ENCODE measurements around the gene GIMAP8. TPM values are rescaled to one million over a fixed set of nuclear protein-coding genes. Genes with fewer than 3 reads are reported as not detected.

GIMAP8 gene
- total RNA-seq, 1 experiment from 2014 or later = not detected

- H3K4me1 Mint-ChIP-seq = 0 out of 4 replicates have a peak, but pooled peaks cover 0 to 2% of the 10 kb centered on the region in 2 experiments
- Histone ChIP-seq H3K79me1 (ENCODE audit: insufficient read depth, low read depth, low read length, poor library complexity, severe bottlenecking) (no peaks in the 10 kb centered on the region), H3K23ac (ENCODE audit: insufficient read length, low read depth, low read length) (no peak overlapping the region), H3K56ac (ENCODE audit: insufficient read length, low read depth, low read length) (no peak overlapping the region), H3K4me1 (ENCODE audit: insufficient read depth, low read length) (no peaks in the 10 kb centered on the region), H4K20me1 (ENCODE audit: control insufficient read depth, insufficient read depth, insufficient read length) (no peaks in the 10 kb centered on the region), H2BK15ac (ENCODE audit: low read depth, low read length) (no peak overlapping the region), H4K8ac (replicated peaks; ENCODE audit: insufficient read length, low read depth, low read length) (no peak overlapping the region), H3K23me2 (ENCODE audit: insufficient read length, low read depth, low read length, poor library complexity, severe bottlenecking) (no peaks in the 10 kb centered on the region), H3K27ac (ENCODE audit: insufficient read length, low read depth, low read length) (no peak overlapping the region), H2AFZ (ENCODE audit: low read length) (no peak overlapping the region), H3K9ac (ENCODE audit: extremely low read depth, insufficient read length, low read length) (no peak overlapping the region), H3K4me2 (ENCODE audit: insufficient read depth, insufficient read length, low read length) (no peak overlapping the region), H3K27me3 (ENCODE audit: insufficient read depth, low read length) (no peaks in the 10 kb centered on the region), H2BK20ac (ENCODE audit: low read depth, low read length, poor library complexity, severe bottlenecking) (no peak overlapping the region), H3K18ac (ENCODE audit: insufficient read length, low read depth, low read length) (no peak overlapping the region), H3K79me2 (ENCODE audit: insufficient read depth, low read length) (no peaks in the 10 kb centered on the region), H2BK12ac (ENCODE audit: insufficient read length, low read depth, low read length) (no peak overlapping the region), H3K4ac (ENCODE audit: low read depth, low read length) (no peak overlapping the region), H3T11ph (ENCODE audit: low read length) (no peak overlapping the region), H4K5ac (ENCODE audit: insufficient read length, low read depth, low read length) (no peak overlapping the region), H4K91ac (ENCODE audit: insufficient read length, low read depth, low read length) (no peak overlapping the region), H2BK5ac (ENCODE audit: insufficient read length, low read length) (no peak overlapping the region), H3K14ac (ENCODE audit: insufficient read depth, low read length) (no peak overlapping the region), H2BK120ac (ENCODE audit: low read depth, low read length, poor library complexity, severe bottlenecking) (no peak overlapping the region), H2AK5ac (ENCODE audit: insufficient read length, low read length) (no peak overlapping the region), H3K9me3 (ENCODE audit: control insufficient read depth, low read depth, low read length) (no peaks in the 10 kb centered on the region)
- no peak for TF ChIP-seq CTCF (conservative IDR thresholded peaks at IDR 0.05)
- no peak for DNase-seq
- H3K4me3 Mint-ChIP-seq = no peak overlapping the region
- H3K27me3 Mint-ChIP-seq (ENCODE audit: low read depth) = peaks cover 48% of the 10 kb centered on the region
- WGBS (ENCODE audit: extremely low coverage, insufficient read length, low lambda C conversion rate) = no CpG with 5 or more reads among the region's 17 CpGs
- no peaks in the 10 kb centered on the region for H3K36me3 Mint-ChIP-seq (ENCODE audit: insufficient read depth in 1 of 3, low read depth in 3 of 3)
- H3K27ac Mint-ChIP-seq = no peak overlapping the region
- no peaks in the 10 kb centered on the region; a peak in 1 of 5 replicates for H3K9me3 Mint-ChIP-seq
Measured at GRCh38 chr7:150513758-150514157, 63.3 kb downstream of the GIMAP8 start.

Data from H9 (cell line).